Measurements from ENCODE around the gene WDR72. TPM values are rescaled to one million over a fixed set of nuclear protein-coding genes. Genes with fewer than 3 reads are reported as not detected.
A peak's percentile ranks its signal among the peaks of the same experiment; 100 is the strongest.

The WDR72 gene
- total RNA-seq, 1 experiment from 2014 or later, result 0.18 TPM

DNA sequence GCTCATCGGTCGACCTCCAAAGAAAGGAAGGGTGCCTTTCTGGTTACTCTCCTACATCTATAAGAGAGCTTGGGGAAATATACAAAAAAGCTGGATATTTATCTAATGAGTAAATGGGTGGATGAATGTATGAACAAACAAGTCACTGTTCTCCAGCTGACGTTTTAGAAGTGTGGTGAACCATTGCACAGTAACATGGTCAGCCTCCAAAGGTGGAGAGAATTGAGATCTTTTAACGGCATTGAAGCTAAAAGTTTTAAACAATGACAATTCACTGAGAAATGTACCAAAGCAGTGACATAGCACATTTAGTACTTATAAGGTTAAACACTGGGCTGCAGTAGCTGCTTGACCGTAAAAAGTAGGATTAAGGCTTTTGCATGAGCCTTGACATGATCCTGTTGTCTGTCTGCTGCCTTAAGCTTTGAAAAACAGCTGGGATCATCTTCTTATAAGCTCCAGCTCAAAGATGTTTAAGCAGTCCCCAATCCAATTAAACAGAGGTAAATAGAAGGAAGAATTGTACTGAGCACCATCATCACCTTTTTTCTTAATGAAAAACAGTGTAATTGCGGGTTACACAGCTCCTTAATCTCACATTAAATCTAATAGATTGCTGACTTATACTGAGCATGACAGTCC lies 222.9 kb downstream of the WDR72 start:
- DNase-seq (ENCODE audit: low read depth), result peak; percentile 56

DNA sequence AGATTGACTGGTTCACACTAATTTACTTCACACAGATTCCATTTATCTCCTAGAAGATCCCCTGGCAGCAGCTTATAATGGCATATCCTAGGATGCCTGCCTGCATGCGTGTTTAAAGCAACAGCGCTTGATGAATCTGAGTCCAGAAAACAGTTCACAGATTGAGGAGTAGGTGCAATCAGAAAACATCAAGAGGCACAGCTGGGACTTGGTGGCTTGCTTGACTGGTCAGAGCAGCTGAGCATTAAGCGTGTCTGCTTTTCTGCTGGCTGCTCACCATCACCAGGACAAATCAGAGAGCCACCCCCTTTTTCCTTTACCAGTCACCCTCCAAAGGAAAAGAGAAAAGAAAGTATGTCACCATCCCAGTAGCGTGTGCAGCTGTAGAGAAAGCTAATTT lies 223.6 kb downstream of the WDR72 start:
- DNase-seq (ENCODE audit: low read depth), result no peak

DNA sequence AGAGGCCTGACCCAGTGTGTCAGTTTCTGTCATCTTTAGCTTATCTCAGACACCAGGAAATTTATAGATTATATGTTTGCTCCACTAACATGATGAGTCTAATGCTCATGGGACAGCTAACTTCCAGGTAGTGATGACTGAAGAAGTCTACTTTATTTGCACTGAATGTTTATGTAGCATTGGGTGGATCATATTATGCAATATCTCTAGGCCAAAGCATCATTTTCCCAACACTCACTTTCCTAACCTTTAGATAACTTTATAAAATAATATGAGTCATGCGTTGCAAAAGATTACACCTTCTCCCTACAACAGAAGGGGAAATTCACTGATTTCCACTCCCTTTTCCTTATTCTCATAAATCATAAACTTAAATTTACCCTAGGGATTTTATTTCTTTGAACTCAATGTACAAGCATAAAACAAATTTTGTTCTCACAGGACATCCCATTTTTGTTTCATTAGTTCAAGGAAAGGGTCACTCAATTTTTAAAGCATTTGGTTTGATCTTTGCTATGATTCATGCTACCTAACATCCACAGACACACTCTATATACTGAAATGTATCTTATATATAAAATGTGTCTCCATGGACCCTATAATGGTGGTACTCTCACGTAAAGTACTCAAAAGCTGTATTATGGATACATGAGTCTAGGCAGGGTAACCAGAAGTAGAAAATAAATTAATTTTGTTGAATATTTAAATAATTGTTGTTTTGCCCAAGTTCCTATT lies 225.2 kb downstream of the WDR72 start:
- peak; percentile 20 for DNase-seq (ENCODE audit: low read depth)

DNA sequence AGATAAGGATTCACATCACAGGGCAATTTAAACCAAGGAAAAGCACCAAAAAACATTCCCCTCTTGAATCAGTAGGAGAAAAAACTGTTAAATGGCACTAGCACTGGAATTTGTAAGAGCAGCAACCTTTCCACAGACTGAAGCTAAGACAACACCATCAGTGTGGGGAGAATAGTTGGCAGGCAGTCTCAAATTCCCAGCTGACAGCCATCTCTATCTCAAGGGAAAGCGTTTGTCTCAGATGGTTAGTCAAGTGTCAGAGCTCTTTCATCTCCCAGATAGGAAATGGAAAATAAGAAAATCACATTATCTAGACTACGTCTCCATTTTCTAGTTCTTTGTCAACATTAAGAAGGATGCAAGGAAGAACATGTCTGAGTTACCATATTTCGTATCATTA lies 228.7 kb downstream of the WDR72 start:
- no peak for DNase-seq (ENCODE audit: low read depth)

DNA sequence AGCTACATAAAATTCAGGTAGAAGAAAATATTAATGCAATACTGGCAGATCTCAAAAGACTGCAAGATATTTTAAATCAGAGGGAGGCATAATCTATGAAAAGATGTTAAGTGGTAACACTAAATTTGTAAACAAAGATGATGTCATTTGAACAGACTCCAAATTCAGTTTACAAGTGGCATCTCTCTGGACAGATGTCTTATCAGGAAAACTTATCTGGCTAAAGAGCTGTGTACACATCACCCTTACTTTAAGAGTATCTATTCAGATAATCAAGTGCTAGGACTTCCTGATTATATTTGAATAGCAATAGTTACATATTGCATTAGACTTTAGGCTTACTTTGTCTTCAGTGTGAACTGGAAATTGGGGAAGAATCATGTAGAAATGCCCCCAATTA lies 231.5 kb downstream of the WDR72 start:
- DNase-seq (ENCODE audit: low read depth), result no peak

DNA sequence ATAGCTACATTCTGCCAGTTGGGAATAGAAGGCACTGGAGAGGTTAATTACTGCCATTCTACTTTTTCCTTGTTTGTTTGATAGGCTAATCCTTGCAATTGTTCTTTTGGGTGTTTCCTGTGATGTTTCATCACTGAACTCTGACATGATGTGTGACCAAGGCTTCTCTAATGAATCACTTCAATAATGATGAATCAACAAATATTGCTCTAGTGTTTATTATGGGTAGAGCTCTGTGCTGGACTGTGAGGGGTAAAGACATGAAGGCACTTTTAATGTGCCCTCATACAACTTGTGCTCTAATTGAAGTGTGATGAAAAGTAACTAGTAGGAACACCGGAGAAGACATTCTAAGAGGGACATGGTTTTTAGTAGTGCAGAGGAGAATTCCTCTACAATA lies 233.6 kb downstream of the WDR72 start:
- DNase-seq (ENCODE audit: low read depth), result no peak

DNA sequence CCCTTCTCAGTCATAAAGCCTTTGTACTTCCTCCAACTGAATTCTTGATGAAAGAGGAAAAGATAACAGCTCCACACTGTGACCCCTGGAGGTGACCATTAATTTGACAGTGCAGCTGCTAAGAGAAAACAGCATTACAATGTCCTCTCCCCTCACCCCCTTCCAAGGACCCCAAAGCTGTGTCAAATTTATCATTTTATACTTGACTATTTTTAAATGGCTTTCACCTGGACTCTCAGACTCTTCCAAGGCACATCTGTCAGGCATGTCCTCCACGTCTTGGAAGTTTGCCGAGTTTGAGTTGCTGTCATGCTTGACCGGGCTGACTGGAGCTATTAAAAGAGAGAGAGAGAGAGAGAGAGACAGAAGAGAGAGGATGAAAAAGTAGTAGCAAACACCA lies 236.5 kb downstream of the WDR72 start:
- no peak for DNase-seq (ENCODE audit: low read depth)

DNA sequence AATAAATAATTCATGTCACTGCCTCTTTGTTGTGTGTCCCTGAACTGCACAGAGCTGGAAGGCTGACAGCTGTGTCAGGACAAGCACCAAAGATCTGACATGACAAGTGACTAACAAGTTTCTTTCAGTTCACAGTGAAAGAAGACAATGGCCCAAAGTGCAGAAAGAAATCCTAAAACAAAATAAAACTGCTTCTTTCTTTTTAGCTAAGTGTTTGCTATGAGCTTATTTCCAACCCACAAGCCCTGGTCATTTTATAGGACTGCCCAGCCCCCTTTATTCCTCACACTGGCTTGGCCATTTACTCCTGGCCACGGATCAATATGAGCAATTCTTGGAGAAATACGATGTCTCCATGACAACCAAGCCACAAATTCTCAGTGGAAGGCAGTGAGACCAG lies 238.5 kb downstream of the WDR72 start:
- no peak for DNase-seq (ENCODE audit: low read depth)

DNA sequence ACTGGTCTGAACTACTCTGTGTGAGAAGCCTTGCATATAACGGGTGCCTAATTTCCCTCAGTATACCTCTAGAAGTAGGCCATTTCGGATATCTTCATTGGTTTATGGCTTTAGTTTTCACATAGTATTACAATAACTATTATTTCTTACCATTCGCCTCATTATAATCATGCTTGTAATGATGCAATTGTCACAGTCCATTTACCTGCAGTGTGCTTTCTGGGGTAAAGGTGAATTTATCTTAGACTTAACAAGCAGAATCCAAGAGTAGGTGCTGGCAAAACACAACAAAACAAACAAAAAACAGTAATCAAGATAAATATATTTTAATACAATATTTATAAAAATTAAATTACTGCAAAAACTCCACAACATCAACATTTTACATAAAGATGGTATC lies 246.0 kb downstream of the WDR72 start:
- no peak for DNase-seq (ENCODE audit: low read depth)

DNA sequence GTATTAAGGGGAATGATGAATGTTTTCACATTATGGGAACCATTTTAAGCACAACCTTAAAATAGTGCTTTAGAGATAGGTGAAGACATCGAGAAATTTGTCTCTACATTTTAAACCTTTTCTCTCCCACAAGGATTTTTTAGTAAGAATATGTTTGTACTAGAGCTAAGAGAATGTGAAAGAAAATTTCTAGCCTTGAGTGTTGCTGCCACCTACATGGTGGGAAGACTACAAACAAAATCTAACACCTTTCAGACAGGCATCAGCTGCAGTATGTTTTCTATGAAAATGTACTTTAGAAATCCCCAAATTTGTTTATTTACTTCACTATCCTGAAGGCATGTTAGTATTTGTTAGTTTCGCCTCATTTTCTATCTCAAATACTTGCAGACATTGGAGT lies 247.4 kb downstream of the WDR72 start:
- DNase-seq (ENCODE audit: low read depth), result no peak

DNA sequence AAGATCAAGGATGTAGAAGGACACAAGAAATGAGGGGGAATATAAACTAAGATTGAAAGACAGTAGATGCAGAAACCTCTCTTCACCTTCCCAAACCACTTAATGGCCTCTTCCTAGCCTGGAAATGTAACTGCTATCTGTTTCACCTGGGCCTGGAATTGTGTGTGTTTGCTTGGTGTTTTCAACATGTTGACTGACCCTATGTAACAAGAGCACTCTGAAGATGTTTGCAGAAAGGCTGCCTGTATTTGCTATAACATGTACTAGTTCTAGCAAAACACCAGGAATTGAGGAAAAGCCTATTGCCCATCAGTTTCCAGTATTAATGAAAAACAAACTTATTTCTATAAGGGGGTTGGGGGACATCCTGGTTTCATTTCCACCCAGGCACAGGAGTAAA lies 248.3 kb downstream of the WDR72 start:
- no peak for DNase-seq (ENCODE audit: low read depth)

DNA sequence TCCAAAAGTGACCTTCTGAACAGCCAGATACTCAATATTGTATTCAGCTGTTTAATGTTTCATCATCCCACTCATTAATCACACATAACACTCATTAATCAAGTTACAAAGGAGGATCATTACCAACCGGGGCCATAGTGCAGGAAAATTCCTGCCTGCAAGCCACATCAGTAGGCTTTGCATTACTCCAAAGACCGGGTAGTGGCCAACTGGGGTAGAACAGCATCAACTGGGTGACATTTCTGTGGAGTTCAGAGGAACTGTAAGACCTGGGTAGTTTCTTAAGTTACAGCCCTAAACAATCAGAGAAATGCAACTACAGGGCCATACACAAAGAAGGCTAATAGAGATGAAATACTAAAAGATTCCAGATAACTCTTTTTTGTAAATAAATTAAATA lies 253.1 kb downstream of the WDR72 start:
- DNase-seq (ENCODE audit: low read depth), result no peak

DNA sequence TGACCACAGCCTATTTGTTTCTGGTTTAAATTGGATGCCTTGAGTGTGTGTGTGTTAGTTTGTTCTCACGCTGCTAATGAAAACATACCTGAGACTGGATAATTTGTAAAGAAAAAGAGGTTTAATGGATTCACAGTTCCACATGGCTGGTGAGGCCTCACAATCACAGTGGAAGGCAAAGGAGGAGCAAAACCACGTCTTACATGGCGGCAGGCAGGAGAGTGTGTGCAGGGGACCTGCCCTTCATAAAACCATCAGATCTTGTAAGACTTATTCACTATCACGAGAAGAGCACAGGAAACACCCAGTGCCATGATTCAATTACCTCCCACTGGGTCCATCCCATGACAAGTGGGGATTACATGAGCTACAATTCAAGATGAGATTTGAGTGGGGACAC lies 260.5 kb downstream of the WDR72 start:
- DNase-seq (ENCODE audit: low read depth), result no peak

DNA sequence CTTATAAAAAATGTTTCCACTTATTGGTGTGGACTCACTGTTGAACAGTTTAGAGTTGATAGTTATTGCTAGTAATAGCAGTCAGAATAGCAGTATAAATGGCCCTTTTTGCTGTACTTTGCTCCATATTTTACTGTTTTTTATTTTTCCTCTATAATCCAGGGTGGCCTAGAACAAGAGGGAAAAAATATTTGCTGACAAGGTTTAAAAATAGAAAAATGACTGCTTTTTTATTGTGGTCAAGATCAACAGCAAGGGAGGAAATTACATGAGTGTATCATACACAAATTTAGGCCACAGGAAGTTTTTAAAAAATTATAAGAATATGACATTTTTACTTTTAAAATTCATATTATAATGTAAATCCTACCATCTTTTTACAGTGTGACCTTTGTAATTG lies 269.1 kb downstream of the WDR72 start:
- no peak for DNase-seq (ENCODE audit: low read depth)

DNA sequence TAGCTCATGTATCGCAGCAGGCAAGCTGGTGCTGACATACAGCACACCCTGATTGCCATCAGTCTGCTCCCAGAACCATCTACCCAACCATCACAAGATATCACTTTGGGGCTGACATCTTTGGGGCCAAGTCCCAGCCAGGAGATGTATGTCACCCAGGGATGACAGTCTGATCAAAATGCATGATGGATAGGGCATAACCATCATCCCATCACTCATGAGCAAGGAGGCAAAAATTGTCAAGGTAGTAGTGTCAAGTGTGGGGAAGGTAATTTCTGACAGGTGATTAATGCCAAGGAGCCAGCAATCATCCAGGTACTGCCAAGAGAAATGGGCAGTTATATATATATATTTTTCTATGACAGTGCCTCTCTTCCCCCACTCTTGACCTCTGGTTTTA lies 277.4 kb downstream of the WDR72 start:
- no peak for DNase-seq (ENCODE audit: low read depth)

DNA sequence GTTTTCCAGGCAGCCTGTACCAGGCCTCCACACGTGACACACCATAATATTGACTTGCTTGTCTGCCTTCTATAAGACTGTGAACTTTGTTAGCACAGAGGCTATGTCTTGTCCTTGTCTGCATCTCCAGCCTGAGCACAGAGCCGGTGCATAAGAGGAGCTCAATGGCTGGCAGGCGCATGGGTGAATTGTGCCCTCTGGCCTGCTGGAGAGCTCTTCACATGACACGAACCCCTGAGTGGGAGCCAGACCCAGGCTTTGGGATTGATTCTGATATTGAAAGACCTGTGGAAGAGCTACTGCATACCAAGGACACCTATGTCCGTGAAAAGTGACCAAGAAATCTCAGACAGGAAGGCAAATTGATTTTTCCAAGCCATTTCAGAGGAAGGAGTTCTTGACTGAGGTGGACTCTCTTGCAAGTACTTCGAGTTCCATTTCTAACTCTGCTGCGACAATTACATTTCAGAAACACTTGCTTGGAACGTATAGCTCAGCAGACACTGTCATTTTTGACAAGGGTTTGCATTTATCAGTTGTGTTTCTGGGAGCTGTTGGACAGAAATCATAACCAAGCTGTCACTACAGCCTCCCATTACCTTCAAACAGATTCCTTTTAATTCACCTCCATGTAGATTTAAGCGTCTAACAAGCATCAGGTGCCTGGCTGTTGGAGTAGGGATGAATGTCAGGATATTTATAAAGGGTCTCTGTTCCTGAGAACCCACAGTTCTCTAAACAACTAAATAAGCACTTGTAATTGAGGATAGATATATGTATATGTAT lies 281.3 kb downstream of the WDR72 start:
- DNase-seq (ENCODE audit: low read depth), result no peak

DNA sequence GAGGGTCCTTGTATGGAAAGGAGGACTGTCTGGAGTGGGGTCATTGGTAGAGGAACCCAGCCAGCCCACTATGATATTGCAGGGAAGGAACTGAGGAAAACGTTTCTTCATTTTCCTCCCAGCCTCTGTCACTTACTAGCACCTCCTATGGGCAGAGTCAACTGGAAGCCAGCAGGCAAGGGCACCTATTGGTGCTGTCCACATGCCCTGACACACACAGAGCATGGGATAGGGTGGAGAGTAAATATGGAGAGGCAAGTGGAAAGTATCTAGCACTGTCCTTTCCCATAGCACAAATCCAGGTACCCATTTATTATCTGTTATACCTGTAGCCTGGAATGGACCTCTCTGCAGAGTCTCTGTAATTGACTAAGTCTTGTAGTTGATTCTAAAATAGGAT lies 285.6 kb downstream of the WDR72 start:
- DNase-seq (ENCODE audit: low read depth), result no peak

DNA sequence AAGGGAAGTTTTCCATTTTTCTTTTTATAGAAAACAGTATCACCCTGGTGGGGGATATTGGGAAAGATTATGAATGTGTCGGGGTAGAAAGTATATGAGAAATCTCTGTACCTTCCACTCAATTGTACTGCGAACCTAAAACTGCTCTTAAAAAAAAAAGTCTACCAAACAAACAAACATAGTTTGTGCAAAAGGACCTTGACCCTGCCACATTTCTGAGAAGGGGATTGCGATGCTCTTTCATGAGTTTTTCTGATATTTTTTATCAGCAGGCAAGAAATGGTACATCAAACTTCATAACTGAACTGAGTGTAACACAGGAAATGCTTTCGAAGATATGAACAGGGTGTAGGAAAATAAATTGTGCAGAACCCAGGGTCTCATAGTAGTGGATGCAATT lies 286.0 kb downstream of the WDR72 start:
- no peak for DNase-seq (ENCODE audit: low read depth)

DNA sequence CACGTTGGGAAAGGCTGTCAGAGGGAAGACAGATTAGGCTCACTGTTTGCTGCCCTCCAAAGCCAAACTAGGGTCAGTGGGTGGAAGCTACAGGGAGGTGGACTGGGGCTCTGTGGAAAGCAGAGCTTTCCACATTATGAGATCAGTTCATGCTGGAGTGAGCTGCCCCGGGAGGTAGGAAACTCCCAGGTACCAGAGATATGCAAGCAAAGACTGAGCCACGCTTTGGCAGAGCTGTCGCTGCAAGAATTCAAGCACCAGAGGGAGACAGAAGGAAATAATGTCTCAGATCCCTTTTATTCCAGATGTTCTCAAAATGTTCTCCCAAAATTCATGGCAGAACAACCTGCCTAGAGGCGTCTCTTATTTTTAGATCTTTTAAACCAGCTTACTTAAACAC lies 286.6 kb downstream of the WDR72 start:
- DNase-seq (ENCODE audit: low read depth), result no peak

DNA sequence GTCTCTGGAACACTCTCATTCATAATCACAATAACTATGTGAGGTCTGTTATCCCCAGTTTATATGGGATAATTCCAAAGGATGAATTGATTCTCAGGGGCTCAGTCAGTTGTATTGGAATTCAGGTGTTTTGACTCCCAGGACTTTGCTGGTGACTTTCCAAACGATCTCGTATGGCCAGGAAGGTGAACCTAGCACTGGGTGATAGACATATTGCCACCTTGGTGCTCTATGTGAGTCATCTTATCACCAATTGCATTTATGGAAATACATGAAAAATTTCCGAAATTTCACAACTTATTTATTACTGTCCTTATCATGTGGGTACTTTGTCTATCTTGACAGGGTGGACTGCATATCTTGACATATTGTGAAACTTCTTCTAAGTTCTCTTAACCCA lies 287.3 kb downstream of the WDR72 start:
- no peak for DNase-seq (ENCODE audit: low read depth)

DNA sequence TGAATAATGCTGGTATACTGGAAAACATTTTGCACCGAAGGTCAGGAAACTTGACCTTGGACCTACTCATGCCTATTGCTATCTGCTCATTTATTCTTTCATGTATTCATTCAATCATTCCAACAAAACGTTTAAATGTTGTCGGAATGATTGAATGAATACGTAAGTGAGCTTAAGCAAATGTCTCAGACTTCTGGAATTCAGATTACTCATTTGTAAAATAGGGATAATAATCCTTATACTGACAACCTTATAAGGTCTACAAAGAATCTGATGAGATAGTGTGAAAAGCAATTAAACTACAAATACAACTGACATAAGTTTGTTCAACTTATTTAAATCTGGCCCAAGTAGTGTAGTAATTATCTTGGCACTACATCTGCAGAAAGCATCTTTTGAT lies 288.7 kb downstream of the WDR72 start:
- peak; percentile 13 for DNase-seq (ENCODE audit: low read depth)

DNA sequence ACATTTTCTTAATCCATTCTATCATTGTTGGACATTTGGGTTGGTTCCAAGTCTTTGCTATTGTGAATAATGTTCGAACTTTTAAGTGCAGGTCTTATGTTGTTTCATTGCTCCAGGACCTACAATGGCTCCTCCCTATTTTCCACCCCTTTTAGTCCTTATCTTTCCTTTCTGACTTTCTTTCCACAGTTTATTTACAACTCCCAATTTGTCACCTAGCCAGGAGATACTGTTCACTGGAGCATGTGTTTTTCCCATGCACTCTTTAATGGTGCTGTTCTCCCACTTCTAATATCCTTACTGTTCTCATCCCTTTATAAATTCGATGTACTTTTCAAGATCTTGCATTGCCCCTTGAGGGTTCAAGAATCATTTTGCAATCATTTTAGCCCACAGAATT lies 290.0 kb downstream of the WDR72 start:
- no peak for DNase-seq (ENCODE audit: low read depth)

Measured in HT1080 (cell line).